ENCODE results near the gene XKR3.
"Not testable (repeated sequence)": the region's sequence is repeated elsewhere in the genome, so short reads cannot be mapped to it uniquely, and the experiment has no call there.

XKR3 gene

GRCh38 chr22:16795504-16795903 lies 29.7 kb downstream of the XKR3 start:
- not testable (repeated sequence) for H3K4me2 ChIP-seq (ENCODE audit: insufficient read depth, low read length, poor library complexity, severe bottlenecking); H3K9me3 ChIP-seq (replicated peaks in 1 of 2; ENCODE audit: control insufficient read depth in 2 of 2, insufficient read depth in 1 of 2, low read depth in 1 of 2, low read length in 2 of 2); H3K4ac ChIP-seq (ENCODE audit: low read length); H3K79me1 ChIP-seq (ENCODE audit: low read depth, low read length); H4K8ac ChIP-seq (ENCODE audit: low read depth, low read length); H3K4me1 ChIP-seq (ENCODE audit: control insufficient read depth in 2 of 2, insufficient read depth in 1 of 2, low read depth in 1 of 2, low read length in 2 of 2); H2AK5ac ChIP-seq (ENCODE audit: low read depth, low read length); H3K23ac ChIP-seq (ENCODE audit: low read depth, low read length, poor library complexity); H3K9ac ChIP-seq (ENCODE audit: low read depth, low read length, poor library complexity); H2AFZ ChIP-seq (ENCODE audit: low read length); H3K27me3 ChIP-seq (ENCODE audit: control insufficient read depth in 3 of 3, insufficient read depth in 3 of 3, low read depth in 1 of 3, low read length in 3 of 3); H3K18ac ChIP-seq (ENCODE audit: low read length); DNase-seq (ENCODE audit: low spot score); H3K14ac ChIP-seq (ENCODE audit: low read length); H4K91ac ChIP-seq (ENCODE audit: low read depth, low read length, poor library complexity); H3K36me3 ChIP-seq (replicated peaks in 1 of 2; ENCODE audit: control insufficient read depth in 2 of 2, insufficient read depth in 2 of 2, low read length in 2 of 2); H3K27ac ChIP-seq (replicated peaks; ENCODE audit: low read length); H3K4me3 ChIP-seq (ENCODE audit: low read length in 2 of 2); H2BK15ac ChIP-seq (ENCODE audit: low read length); H2BK12ac ChIP-seq (ENCODE audit: low read length); H2BK5ac ChIP-seq (ENCODE audit: low read length); H2BK120ac ChIP-seq (ENCODE audit: low read depth, low read length)
- no CpG with 5 or more reads among the region's 1 CpG for WGBS, 2 donors (ENCODE audit: extremely low coverage in 2 of 2, insufficient read length in 2 of 2, insufficient replicate concordance in 1 of 2)

- no peak for DNase-seq (ENCODE audit: low spot score)
- Histone ChIP-seq H2BK12ac (ENCODE audit: low read length) (no peak overlapping the region), H2AFZ (ENCODE audit: low read length) (no peak overlapping the region), H3K23ac (ENCODE audit: low read depth, low read length, poor library complexity) (no peak overlapping the region), H3K27me3 (ENCODE audit: control insufficient read depth in 3 of 3, insufficient read depth in 3 of 3, low read depth in 1 of 3, low read length in 3 of 3) (no peaks in the 10 kb centered on the region), H3K4me2 (ENCODE audit: insufficient read depth, low read length, poor library complexity, severe bottlenecking) (no peak overlapping the region), H3K4ac (ENCODE audit: low read length) (no peak overlapping the region), H3K4me1 (ENCODE audit: control insufficient read depth in 2 of 2, insufficient read depth in 1 of 2, low read depth in 1 of 2, low read length in 2 of 2) (no peaks in the 10 kb centered on the region), H2AK5ac (ENCODE audit: low read depth, low read length) (no peak overlapping the region), H4K8ac (ENCODE audit: low read depth, low read length) (no peak overlapping the region), H3K36me3 (replicated peaks in 1 of 2; ENCODE audit: control insufficient read depth in 2 of 2, insufficient read depth in 2 of 2, low read length in 2 of 2) (no peaks in the 10 kb centered on the region), H3K4me3 (ENCODE audit: low read length in 2 of 2) (no peak overlapping the region), H3K18ac (ENCODE audit: low read length) (no peak overlapping the region), H3K79me1 (ENCODE audit: low read depth, low read length) (no peaks in the 10 kb centered on the region), H2BK15ac (ENCODE audit: low read length) (no peak overlapping the region), H2BK5ac (ENCODE audit: low read length) (no peak overlapping the region), H3K9me3 (replicated peaks in 1 of 2; ENCODE audit: control insufficient read depth in 2 of 2, insufficient read depth in 1 of 2, low read depth in 1 of 2, low read length in 2 of 2) (no peaks in the 10 kb centered on the region), H2BK120ac (ENCODE audit: low read depth, low read length) (no peak overlapping the region), H3K27ac (replicated peaks; ENCODE audit: low read length) (no peak overlapping the region), H3K14ac (ENCODE audit: low read length) (no peak overlapping the region), H3K9ac (ENCODE audit: low read depth, low read length, poor library complexity) (no peak overlapping the region), H4K91ac (ENCODE audit: low read depth, low read length, poor library complexity) (no peak overlapping the region)
- no CpG with 5 or more reads among the region's 1 CpG for WGBS, 2 donors (ENCODE audit: extremely low coverage in 2 of 2, insufficient read length in 2 of 2, insufficient replicate concordance in 1 of 2)
These were observed 31.4 kb downstream of the XKR3 start for GRCh38 chr22:16793831-16794230.

- Histone ChIP-seq H3K79me1 (ENCODE audit: low read depth, low read length) (no peaks in the 10 kb centered on the region), H3K4me1 (ENCODE audit: control insufficient read depth in 2 of 2, insufficient read depth in 1 of 2, low read depth in 1 of 2, low read length in 2 of 2) (no peaks in the 10 kb centered on the region), H3K4me2 (ENCODE audit: insufficient read depth, low read length, poor library complexity, severe bottlenecking) (no peak overlapping the region), H3K27ac (replicated peaks; ENCODE audit: low read length) (no peak overlapping the region), H3K9ac (ENCODE audit: low read depth, low read length, poor library complexity) (no peak overlapping the region), H3K4me3 (ENCODE audit: low read length in 2 of 2) (no peak overlapping the region), H3K9me3 (replicated peaks in 1 of 2; ENCODE audit: control insufficient read depth in 2 of 2, insufficient read depth in 1 of 2, low read depth in 1 of 2, low read length in 2 of 2) (peaks cover 0 to 2% of the 10 kb centered on the region in 2 donors), H2AK5ac (ENCODE audit: low read depth, low read length) (no peak overlapping the region), H2BK5ac (ENCODE audit: low read length) (no peak overlapping the region), H4K91ac (ENCODE audit: low read depth, low read length, poor library complexity) (no peak overlapping the region), H3K14ac (ENCODE audit: low read length) (no peak overlapping the region), H4K8ac (ENCODE audit: low read depth, low read length) (no peak overlapping the region), H3K23ac (ENCODE audit: low read depth, low read length, poor library complexity) (no peak overlapping the region), H3K4ac (ENCODE audit: low read length) (no peak overlapping the region), H3K18ac (ENCODE audit: low read length) (no peak overlapping the region), H2BK15ac (ENCODE audit: low read length) (no peak overlapping the region), H2AFZ (ENCODE audit: low read length) (no peak overlapping the region), H3K36me3 (replicated peaks in 1 of 2; ENCODE audit: control insufficient read depth in 2 of 2, insufficient read depth in 2 of 2, low read length in 2 of 2) (no peaks in the 10 kb centered on the region), H2BK120ac (ENCODE audit: low read depth, low read length) (no peak overlapping the region), H2BK12ac (ENCODE audit: low read length) (no peak overlapping the region), H3K27me3 (ENCODE audit: control insufficient read depth in 3 of 3, insufficient read depth in 3 of 3, low read depth in 1 of 3, low read length in 3 of 3) (no peaks in the 10 kb centered on the region)
- WGBS, 2 donors (ENCODE audit: extremely low coverage in 2 of 2, insufficient read length in 2 of 2, insufficient replicate concordance in 1 of 2) = no CpG with 5 or more reads among the region's 4 CpGs
- no peak for DNase-seq (ENCODE audit: low spot score)
These were observed 35.2 kb downstream of the XKR3 start for GRCh38 chr22:16789860-16790493.

- no peak overlapping the region for H3K9ac ChIP-seq (ENCODE audit: low read depth, low read length, poor library complexity)
- H3K27ac ChIP-seq (replicated peaks; ENCODE audit: low read length) = no peak overlapping the region
- H3K4me3 ChIP-seq (ENCODE audit: low read length in 2 of 2) = no peak overlapping the region
- H3K18ac ChIP-seq (ENCODE audit: low read length) = no peak overlapping the region
- H3K36me3 ChIP-seq (replicated peaks in 1 of 2; ENCODE audit: control insufficient read depth in 2 of 2, insufficient read depth in 2 of 2, low read length in 2 of 2) = no peaks in the 10 kb centered on the region
- no peak overlapping the region for H3K4me2 ChIP-seq (ENCODE audit: insufficient read depth, low read length, poor library complexity, severe bottlenecking)
- H3K79me1 ChIP-seq (ENCODE audit: low read depth, low read length) = no peaks in the 10 kb centered on the region
- no peak overlapping the region for H4K8ac ChIP-seq (ENCODE audit: low read depth, low read length)
- no peak overlapping the region for H2BK15ac ChIP-seq (ENCODE audit: low read length)
- H3K9me3 ChIP-seq (replicated peaks in 1 of 2; ENCODE audit: control insufficient read depth in 2 of 2, insufficient read depth in 1 of 2, low read depth in 1 of 2, low read length in 2 of 2) = peaks cover 0 to 2% of the 10 kb centered on the region in 2 donors
- no peak overlapping the region for H2BK12ac ChIP-seq (ENCODE audit: low read length)
- no peak overlapping the region for H2AFZ ChIP-seq (ENCODE audit: low read length)
- H3K4me1 ChIP-seq (ENCODE audit: control insufficient read depth in 2 of 2, insufficient read depth in 1 of 2, low read depth in 1 of 2, low read length in 2 of 2) = no peaks in the 10 kb centered on the region
- no peak overlapping the region for H4K91ac ChIP-seq (ENCODE audit: low read depth, low read length, poor library complexity)
- no CpG with 5 or more reads among the region's 8 CpGs for WGBS, 2 donors (ENCODE audit: extremely low coverage in 2 of 2, insufficient read length in 2 of 2, insufficient replicate concordance in 1 of 2)
- H2BK120ac ChIP-seq (ENCODE audit: low read depth, low read length) = no peak overlapping the region
- H2AK5ac ChIP-seq (ENCODE audit: low read depth, low read length) = no peak overlapping the region
- no peak overlapping the region for H3K23ac ChIP-seq (ENCODE audit: low read depth, low read length, poor library complexity)
- H3K14ac ChIP-seq (ENCODE audit: low read length) = no peak overlapping the region
- no peak overlapping the region for H3K4ac ChIP-seq (ENCODE audit: low read length)
- no peaks in the 10 kb centered on the region for H3K27me3 ChIP-seq (ENCODE audit: control insufficient read depth in 3 of 3, insufficient read depth in 3 of 3, low read depth in 1 of 3, low read length in 3 of 3)
- no peak for DNase-seq (ENCODE audit: low spot score)
- H2BK5ac ChIP-seq (ENCODE audit: low read length) = no peak overlapping the region
These were observed 41.3 kb downstream of the XKR3 start for GRCh38 chr22:16783930-16784354.

Measured in neuronal stem cell (in vitro differentiated cells).